ENCODE measurements around the gene BMPR1A. TPM values are rescaled to one million over a fixed set of nuclear protein-coding genes. Genes with fewer than 3 reads are reported as not detected.

BMPR1A gene
- total and polyA plus RNA-seq, 10 of the 15 experiments (the other 5 are each of a cell fraction or from before 2014, with no cell fraction given): 2.3 to 22.7 (median 13.1) TPM

DNA sequence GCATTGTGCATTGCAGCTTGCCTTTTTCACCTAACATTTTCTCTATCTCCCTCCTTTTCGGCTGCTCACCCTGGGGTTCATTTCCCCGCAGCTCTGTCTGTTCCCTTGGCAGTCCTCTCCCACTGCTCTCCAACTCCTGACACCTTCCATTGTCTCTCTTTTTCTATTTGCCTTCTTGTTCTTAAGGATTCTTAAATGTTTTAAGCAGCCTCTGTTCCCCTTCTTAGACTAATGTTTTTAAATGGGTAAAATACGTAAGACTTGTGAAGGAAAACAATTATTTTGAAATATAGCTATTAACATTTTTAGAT is 19.4 kb downstream of the BMPR1A start:
- CTCF ChIA-PET: interaction anchor here (0.8 kb wide), 1 partner anchor 10 kb away, joined by 3 read pairs; no protein-coding TSS in a partner anchor
- H3K27me3 ChIP-seq (replicated peaks in 1 of 2; ENCODE audit: control insufficient read depth in 2 of 2, insufficient read depth in 2 of 2, low read length in 1 of 2): no peaks in the 10 kb centered on the region
- no peak for TF ChIP-seq TARDBP (IDR thresholded peaks at IDR 0.05; ENCODE audit: borderline replicate concordance)
- TF ChIP-seq, protein P1, sequence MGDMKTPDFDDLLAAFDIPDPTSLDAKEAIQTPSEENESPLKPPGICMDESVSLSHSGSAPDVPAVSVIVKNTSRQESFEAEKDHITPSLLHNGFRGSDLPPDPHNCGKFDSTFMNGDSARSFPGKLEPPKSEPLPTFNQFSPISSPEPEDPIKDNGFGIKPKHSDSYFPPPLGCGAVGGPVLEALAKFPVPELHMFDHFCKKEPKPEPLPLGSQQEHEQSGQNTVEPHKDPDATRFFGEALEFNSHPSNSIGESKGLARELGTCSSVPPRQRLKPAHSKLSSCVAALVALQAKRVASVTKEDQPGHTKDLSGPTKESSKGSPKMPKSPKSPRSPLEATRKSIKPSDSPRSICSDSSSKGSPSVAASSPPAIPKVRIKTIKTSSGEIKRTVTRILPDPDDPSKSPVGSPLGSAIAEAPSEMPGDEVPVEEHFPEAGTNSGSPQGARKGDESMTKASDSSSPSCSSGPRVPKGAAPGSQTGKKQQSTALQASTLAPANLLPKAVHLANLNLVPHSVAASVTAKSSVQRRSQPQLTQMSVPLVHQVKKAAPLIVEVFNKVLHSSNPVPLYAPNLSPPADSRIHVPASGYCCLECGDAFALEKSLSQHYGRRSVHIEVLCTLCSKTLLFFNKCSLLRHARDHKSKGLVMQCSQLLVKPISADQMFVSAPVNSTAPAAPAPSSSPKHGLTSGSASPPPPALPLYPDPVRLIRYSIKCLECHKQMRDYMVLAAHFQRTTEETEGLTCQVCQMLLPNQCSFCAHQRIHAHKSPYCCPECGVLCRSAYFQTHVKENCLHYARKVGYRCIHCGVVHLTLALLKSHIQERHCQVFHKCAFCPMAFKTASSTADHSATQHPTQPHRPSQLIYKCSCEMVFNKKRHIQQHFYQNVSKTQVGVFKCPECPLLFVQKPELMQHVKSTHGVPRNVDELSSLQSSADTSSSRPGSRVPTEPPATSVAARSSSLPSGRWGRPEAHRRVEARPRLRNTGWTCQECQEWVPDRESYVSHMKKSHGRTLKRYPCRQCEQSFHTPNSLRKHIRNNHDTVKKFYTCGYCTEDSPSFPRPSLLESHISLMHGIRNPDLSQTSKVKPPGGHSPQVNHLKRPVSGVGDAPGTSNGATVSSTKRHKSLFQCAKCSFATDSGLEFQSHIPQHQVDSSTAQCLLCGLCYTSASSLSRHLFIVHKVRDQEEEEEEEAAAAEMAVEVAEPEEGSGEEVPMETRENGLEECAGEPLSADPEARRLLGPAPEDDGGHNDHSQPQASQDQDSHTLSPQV (IDR thresholded peaks at IDR 0.05): no peak
- TF ChIP-seq CEBPB (IDR thresholded peaks at IDR 0.05; ENCODE audit: borderline replicate concordance in 1 of 2, low read depth in 2 of 2, low read length in 2 of 2): no peak
- no peak for TF ChIP-seq CHD1 (IDR thresholded peaks at IDR 0.05; ENCODE audit: low read depth, low read length)
- no peak for TF ChIP-seq ZNF24 (IDR thresholded peaks at IDR 0.05)
- no peak for TF ChIP-seq SIX5 (IDR thresholded peaks at IDR 0.05; ENCODE audit: low read depth, low read length, severe bottlenecking)
- TF ChIP-seq RB1 (IDR thresholded peaks at IDR 0.05; ENCODE audit: borderline replicate concordance): no peak
- no peak for TF ChIP-seq FOXK2 (IDR thresholded peaks at IDR 0.05)
- TF ChIP-seq, protein P2, sequence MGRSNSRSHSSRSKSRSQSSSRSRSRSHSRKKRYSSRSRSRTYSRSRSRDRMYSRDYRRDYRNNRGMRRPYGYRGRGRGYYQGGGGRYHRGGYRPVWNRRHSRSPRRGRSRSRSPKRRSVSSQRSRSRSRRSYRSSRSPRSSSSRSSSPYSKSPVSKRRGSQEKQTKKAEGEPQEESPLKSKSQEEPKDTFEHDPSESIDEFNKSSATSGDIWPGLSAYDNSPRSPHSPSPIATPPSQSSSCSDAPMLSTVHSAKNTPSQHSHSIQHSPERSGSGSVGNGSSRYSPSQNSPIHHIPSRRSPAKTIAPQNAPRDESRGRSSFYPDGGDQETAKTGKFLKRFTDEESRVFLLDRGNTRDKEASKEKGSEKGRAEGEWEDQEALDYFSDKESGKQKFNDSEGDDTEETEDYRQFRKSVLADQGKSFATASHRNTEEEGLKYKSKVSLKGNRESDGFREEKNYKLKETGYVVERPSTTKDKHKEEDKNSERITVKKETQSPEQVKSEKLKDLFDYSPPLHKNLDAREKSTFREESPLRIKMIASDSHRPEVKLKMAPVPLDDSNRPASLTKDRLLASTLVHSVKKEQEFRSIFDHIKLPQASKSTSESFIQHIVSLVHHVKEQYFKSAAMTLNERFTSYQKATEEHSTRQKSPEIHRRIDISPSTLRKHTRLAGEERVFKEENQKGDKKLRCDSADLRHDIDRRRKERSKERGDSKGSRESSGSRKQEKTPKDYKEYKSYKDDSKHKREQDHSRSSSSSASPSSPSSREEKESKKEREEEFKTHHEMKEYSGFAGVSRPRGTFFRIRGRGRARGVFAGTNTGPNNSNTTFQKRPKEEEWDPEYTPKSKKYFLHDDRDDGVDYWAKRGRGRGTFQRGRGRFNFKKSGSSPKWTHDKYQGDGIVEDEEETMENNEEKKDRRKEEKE (IDR thresholded peaks at IDR 0.05): no peak
- no peak for TF ChIP-seq ZNF217 (IDR thresholded peaks at IDR 0.05)
- TF ChIP-seq HCFC1 (IDR thresholded peaks at IDR 0.05; ENCODE audit: low read length): no peak
- TF ChIP-seq STAT3 (IDR thresholded peaks at IDR 0.05; ENCODE audit: low read depth, low read length): no peak
- no peak for TF ChIP-seq ZNF384 (IDR thresholded peaks at IDR 0.05; ENCODE audit: borderline replicate concordance, low read depth, low read length)
- RAD21 ChIA-PET (ENCODE audit: unreplicated experiment): no interaction called here
- POLR2A ChIA-PET: interaction anchor here (0.6 kb wide), 1 partner anchor 74 kb away, joined by 5 read pairs; no protein-coding TSS in a partner anchor
- SMC1A ChIA-PET (ENCODE audit: uncharacterized antibody, unreplicated experiment): interaction anchor here (1.0 kb wide), 2 partner anchors 10 to 125 kb away, joined by 4 read pairs; no protein-coding TSS in a partner anchor
- H3K9ac ChIP-seq (ENCODE audit: control insufficient read depth, insufficient read depth, low read length): no peak overlapping the region
- peaks cover 3% of the 10 kb centered on the region; the same call in 2 of the 3 replicates for H3K9me3 ChIP-seq (replicated peaks; ENCODE audit: control insufficient read depth, insufficient read depth, low read length)
- H3K36me3 ChIP-seq (ENCODE audit: control insufficient read depth in 2 of 2, insufficient read depth in 2 of 2, low read length in 1 of 2): no peaks in the 10 kb centered on the region
- in situ Hi-C loops (cut with MboI) (no loop called here), intact Hi-C loops (cut with micrococcal nuclease; ENCODE audit: unreplicated experiment) (no loop called here)
- H3K4me1 ChIP-seq (ENCODE audit: control insufficient read depth, insufficient read depth, low read length): peaks cover 27% of the 10 kb centered on the region
- ATAC-seq (no peak), FAIRE-seq (no peak), DNase-seq (ENCODE audit: low read depth, low spot score) (no peak)
- H3K27ac ChIP-seq (ENCODE audit: control insufficient read depth, insufficient read depth): no peak overlapping the region; the same call in 1 of the 2 replicates
- no peak overlapping the region for H2AFZ ChIP-seq (ENCODE audit: control insufficient read depth, low read depth, low read length)
- H4K20me1 ChIP-seq (ENCODE audit: control insufficient read depth, insufficient read depth): no peaks in the 10 kb centered on the region
- WGBS (ENCODE audit: insufficient coverage, insufficient replicate concordance, low lambda C conversion rate, missing lambda C conversion rate): 91% methylated on average over 3 of the region's 3 CpGs
- no peak overlapping the region for H3K4me2 ChIP-seq (ENCODE audit: control insufficient read depth, insufficient read depth)
- BruUV-seq (replicated peaks): no TSS peak
- H3K4me3 ChIP-seq: no peak overlapping the region
- H3K79me2 ChIP-seq (ENCODE audit: control insufficient read depth, insufficient read depth, low read length): peaks cover 35% of the 10 kb centered on the region

Data from GM12878 (cell line).